ENCODE measurements around the gene MED12L.

MED12L gene

GRCh38 chr3:151425627-151426340 is 340.3 kb downstream of the MED12L start:
- no peak for DNase-seq (ENCODE audit: low read depth)

DNA sequence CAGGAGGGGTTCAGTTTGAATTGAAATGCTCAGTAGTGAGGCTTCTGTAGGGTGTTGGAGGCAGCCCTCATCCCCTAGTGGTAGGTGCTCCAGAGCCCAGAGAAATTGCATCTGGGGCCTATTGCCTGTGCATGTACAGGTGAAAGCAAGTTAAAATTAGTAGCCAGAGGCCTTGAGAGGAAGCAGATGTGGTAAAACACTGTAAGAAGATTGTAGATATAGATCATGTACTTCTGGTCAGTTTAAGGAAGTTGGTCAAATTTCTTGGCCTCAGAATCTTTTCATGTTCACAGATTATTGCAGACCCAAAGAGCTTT is 340.8 kb downstream of the MED12L start:
- DNase-seq (ENCODE audit: low read depth), result no peak

DNA sequence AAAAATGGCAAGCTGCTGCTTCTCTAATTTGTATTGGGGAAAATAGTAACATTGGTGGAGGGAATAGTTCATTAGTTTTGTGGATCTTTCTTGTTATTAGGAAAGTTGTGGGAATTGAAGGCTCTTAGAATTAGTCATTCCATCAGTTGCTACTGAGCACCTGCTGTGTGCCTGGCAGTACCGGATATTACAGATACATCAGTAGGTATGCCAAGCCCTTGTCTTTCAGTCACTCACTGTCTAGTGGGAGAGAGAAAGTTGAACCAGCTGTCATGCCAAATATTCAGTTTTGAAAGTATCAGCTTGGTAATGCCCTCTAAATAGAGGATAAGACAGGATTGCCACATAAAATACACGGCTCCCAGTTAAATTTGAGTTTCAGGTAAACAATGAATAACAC is 342.9 kb downstream of the MED12L start:
- no peak for DNase-seq (ENCODE audit: low read depth)

DNA sequence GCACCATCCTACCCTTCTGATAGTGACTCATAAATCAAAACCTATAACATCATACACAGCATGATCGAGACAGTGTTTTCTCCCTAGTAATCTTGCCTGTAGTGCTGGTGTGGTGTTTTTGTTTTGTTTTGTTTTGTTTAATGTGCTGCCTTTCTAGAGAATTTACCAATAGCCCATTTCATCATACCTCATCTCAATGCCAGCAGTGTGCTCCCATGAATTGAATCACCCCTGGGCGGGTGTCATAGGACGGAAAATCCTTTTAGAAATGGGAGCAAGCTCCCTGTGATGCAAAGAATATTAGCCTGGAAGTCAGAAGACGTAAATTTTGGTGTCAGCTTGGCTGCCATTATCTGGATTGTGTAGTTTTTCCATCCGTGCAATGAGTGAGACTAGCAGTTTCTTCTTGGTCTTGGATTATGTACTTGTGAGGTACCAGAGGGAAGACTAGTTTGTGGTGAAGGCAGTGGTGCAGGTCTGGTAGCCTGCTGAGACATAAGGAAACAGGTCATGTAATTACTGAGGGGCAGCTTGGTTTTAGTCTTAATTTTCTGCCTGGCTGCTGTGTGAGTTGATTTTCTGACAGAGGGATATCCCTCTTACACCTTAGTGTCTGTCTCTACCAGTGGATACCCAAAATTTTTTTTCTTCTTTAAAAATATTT is 345.5 kb downstream of the MED12L start:
- no peak for DNase-seq (ENCODE audit: low read depth)

GRCh38 chr3:151431940-151432339 is 346.5 kb downstream of the MED12L start:
- DNase-seq (ENCODE audit: low read depth), result no peak

DNA sequence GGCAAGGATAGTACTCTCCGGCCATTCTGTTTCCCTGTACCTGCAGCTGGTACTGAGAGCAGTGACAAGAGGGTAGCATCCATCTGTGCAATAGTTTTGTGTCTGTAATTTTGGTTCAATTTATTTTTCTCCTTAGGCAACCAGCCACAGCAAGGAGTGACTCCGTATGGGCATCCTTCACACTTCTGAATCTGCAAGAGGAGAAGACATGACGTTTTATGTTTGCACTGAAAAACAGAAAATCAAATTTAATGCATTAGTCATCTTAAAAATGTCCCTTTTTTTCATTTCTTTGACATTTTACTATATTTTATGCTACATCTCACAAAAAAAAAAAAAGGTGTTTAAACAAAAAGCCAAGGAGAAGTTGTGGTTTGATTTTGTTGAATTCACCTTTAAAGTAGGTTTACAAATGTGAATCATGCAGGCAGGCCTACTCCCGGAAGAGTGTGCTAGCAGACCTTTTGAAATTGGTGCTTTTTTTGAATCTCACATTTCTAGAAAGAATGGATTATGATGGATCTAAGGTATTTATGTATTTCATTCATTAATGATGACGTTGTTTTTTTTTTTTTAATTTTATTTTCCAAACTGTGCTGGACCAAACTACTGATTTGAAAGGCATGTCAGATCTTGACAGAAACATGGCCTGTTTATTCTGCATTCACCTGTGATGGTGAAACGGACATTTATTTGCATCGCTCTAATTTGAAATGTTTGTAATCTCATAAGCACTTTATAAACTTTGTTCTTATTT is 347.3 kb downstream of the MED12L start:
- DNase-seq (ENCODE audit: low read depth), result no peak

- no peak for DNase-seq (ENCODE audit: low read depth)
These were observed 348.9 kb downstream of the MED12L start for GRCh38 chr3:151434151-151434890.

- no peak for DNase-seq (ENCODE audit: low read depth)
These were observed 351.4 kb downstream of the MED12L start for GRCh38 chr3:151436675-151437446.

GRCh38 chr3:151437906-151438305 is 352.4 kb downstream of the MED12L start:
- no peak for DNase-seq (ENCODE audit: low read depth)

DNA sequence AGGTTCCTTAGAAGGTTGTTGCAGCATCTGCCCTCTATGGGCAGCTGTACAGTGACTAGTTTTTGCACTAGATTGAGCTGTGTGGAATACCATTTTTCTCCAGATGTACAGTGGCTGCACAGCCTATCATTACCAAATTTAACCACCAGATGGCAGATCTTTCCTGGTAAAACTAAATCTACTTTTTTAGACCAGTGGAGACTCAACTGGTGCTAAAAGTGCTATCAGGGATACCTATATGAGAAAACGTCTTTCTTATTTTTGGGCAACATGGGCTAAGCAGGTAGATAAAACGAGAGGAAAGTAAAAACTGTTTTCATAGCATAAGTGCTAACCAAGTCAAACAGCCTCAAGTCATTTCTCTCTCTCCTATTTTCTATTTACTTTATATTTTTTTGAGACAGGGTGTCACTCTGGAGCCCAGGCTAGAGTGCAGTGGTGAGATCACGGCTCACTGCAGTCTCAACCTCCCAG is 354.2 kb downstream of the MED12L start:
- no peak for DNase-seq (ENCODE audit: low read depth)

- DNase-seq (ENCODE audit: low read depth), result no peak
These were observed 355.5 kb downstream of the MED12L start for GRCh38 chr3:151440940-151441339.

GRCh38 chr3:151443583-151443982 is 358.1 kb downstream of the MED12L start:
- no peak for DNase-seq (ENCODE audit: low read depth)

DNA sequence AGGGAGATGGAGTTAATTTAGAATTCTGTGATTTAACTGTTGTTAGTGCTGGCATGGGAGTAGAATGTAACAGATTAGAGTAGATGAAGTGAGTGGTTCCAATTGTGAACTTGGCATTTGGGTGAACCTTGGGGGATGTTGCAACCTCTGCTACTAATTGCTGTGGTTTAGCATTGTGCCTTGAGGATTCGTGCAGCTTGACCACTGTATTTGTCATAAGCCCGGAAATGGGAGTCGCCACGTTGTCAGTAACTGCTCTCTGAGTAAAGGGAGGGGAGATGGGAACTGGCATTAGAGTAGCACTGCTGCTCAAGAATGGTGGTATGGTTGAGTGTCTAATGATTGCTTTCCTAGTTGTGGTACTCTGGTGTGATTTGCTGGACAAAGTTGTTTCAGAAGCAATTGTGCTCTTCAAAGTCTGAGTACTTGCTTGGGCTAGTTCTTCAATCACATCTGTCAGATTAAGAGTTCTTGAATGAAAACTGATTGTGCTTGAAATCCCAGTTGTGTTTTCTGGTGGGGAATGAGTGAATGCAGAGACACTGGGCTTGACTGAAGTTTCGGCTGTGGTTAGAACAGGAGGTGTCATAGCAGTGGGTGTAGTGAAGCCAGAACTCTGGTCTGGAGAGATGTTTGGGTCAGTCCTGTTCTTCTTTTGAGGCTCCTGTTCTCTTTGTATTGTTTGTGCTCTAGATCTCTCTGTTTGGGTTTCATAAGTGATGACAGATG is 360.0 kb downstream of the MED12L start:
- no peak for DNase-seq (ENCODE audit: low read depth)

DNA sequence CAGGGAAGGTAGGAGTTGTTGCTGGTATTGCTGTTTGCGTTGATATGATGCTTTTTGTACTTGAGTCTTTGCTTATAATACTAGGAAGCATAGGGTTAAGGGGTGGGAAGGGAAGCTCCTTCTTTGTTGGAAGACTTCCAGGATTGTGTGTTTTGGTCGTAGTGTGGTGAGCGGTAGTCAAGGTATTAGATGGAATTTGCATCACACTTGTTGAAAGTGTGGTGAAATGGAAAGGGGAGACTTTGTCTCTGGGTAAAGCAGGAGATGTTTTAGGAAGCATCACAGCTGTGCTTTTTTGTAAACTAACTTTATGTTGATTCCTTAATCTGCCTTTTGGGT is 360.5 kb downstream of the MED12L start:
- no peak for DNase-seq (ENCODE audit: low read depth)

- no peak for DNase-seq (ENCODE audit: low read depth)
These were observed 366.9 kb downstream of the MED12L start for GRCh38 chr3:151452368-151452767.

DNA sequence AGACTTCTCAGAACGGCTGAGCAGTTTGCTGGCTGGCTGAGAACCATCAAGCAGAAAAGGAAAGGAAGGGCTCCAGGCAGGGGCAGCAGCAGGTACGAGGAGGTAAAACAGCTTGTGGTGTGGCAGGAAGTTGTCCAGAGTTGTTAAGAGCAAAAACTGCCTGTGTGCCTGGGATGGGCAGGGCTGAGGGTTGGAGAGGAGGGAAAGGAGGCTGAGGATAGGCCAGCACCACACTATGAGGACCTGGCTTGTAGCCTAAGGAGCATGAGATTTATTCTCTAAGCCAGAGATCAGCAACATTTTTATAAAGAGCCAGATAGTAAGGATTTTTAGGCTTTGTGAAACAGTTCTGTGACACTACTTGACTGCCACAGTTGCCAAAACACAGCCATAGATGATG is 367.4 kb downstream of the MED12L start:
- DNase-seq (ENCODE audit: low read depth), result no peak

DNA sequence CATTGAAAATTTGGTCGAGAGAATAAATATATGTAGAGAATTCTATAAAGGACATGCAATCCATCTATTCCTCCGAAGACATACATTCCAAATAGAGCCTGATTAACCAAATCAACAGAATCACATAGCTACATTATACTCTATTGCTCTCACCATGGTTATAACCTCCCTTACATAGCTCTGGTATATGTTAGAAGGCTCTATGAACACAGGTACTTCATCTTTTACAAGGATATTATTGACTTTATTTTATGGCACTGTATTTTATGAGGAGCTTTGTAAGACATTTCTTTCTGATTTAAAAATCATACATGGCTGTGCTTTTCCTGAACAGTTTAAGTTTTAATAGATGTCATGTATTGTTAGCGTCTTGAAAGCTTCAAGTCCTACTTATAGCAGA is 370.6 kb downstream of the MED12L start:
- no peak for DNase-seq (ENCODE audit: low read depth)

DNA sequence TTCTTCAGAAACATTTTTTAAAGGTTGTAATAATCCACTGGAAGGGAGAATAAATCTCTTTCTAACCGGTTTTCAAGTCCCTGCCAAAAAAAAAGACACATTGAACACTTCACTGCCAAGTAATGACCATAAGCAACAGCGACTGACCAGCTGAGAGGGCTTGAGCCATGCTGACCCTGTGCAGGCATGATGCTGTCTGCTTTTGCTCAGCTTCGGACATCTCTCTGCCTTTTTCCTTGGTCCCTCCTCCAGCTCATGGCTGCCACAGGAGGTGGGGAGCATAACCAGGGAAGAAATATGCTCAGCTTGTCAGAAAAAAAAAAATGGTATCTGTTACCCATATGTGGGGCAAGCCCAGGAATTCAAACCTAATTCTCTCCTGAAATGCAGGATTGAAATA is 373.9 kb downstream of the MED12L start:
- DNase-seq (ENCODE audit: low read depth), result no peak

DNA sequence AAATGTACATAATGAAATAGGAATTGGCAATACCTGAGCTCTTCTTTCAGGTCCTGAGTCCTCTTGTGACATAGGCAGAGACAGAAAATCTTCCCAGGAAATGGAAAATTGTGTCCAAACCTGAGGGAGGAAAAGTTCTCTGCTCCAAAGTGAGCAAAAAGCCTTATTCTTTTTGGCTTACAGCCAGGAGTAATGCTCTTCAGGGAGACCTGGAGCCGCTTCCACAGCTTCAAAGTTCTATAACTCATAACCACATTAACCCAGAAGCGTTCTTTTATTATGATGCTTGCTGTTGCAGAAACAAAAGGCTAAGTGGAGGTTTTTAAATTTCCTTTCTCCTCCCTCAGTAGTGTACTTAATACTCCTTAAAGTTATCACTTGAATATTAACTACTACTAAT is 374.8 kb downstream of the MED12L start:
- DNase-seq (ENCODE audit: low read depth), result no peak

- no peak for DNase-seq (ENCODE audit: low read depth)
These were observed 375.4 kb downstream of the MED12L start, which contains the start of gene IGSF10 for GRCh38 chr3:151460774-151461450. Gene IGSF10, minus strand, starts transcription at chr3:151461061. Its CDS starts 2,352 bp downstream, at chr3:151458709.
